Endothelial cell of umbilical vein (primary cell): ENCODE measurements around the gene PTPRK. TPM values are rescaled to one million over a fixed set of nuclear protein-coding genes. Genes with fewer than 3 reads are reported as not detected.

ENCODE experiments used
- BruUV-seq: library from RNA; stranded (reverse); fragments of 400-500 nt; replicated peaks from 2 replicates; lab custom pipeline; 2021; lab: Mats Ljungman, UMichigan
- CTCF ChIA-PET: fragments of 300-600, 350-600 bp; sonication (Branson Sonifier 250); formaldehyde crosslinking; loops from one replicate; lab custom pipeline; 2021; ENCODE audit warnings: antibody characterized with exemption, inconsistent platforms; lab: Charles Lee
- POLR2A ChIA-PET: fragments of 300-600, 350-600 bp; sonication (Branson Sonifier 250); formaldehyde crosslinking; loops from one replicate; lab custom pipeline; 2021; ENCODE audit warnings: antibody characterized with exemption, inconsistent platforms; lab: Charles Lee
- DNase-seq: peaks from one replicate; pipeline ENCODE4 v3.0.0-alpha.2; 2011; ENCODE audit warnings: low read depth, low spot score
- FAIRE-seq: peaks from 2 replicates; lab custom pipeline; 2011; peaks lifted over from hg19 to GRCh38; lab: Jason Lieb, UNC
- H2AFZ ChIP-seq: 2 replicates; pipeline ENCODE4 v1.6.0; 2012; ENCODE audit warnings: low read depth, low read length, control low read depth, inconsistent platforms
- H3K27ac ChIP-seq: 2 replicates; pipeline ENCODE4 v1.5.1; 2011; ENCODE audit warnings: low read depth, mild to moderate bottlenecking, control low read depth, low read length, moderate library complexity; ENCODE audit not compliant: insufficient read depth
- H3K27me3 ChIP-seq, 2 experiments: 2 replicates each; pipeline versions ENCODE4 v1.6.0 to v1.6.1; 2011; ENCODE audit warnings: low read length in 2 of 2, mixed read lengths in 1 of 2; ENCODE audit not compliant: control insufficient read depth in 2 of 2, insufficient read depth in 2 of 2
- H3K36me3 ChIP-seq, 2 experiments: 2 replicates in 1 of 2; 3 replicates in 1 of 2; pipeline ENCODE4 v1.5.1; 2011; ENCODE audit warnings: low read length in 2 of 2, mild to moderate bottlenecking in 1 of 2, moderate library complexity in 1 of 2; ENCODE audit not compliant: control insufficient read depth in 2 of 2, insufficient read depth in 2 of 2; ENCODE audit errors: extremely low read depth in 1 of 2
- H3K4me1 ChIP-seq: 3 replicates; pipeline ENCODE4 v1.5.1; 2011; ENCODE audit warnings: mild to moderate bottlenecking, low read length; ENCODE audit not compliant: control insufficient read depth, insufficient read depth; ENCODE audit errors: extremely low read depth
- H3K4me2 ChIP-seq: 2 replicates; pipeline ENCODE4 v1.6.1; 2011; ENCODE audit warnings: low read length, control low read depth, mixed read lengths; ENCODE audit not compliant: insufficient read depth
- H3K4me3 ChIP-seq, 3 experiments: fragments of 200-600 bp in 1 of 3; sonication (generic), shearing (Covaris generic) in 1 of 3; replicated peaks in 1 of 3; 2 replicates each; pipeline ENCODE4 v1.5.1; 2011 to 2016; ENCODE audit warnings: control low read depth in 3 of 3, low read length in 3 of 3, mild to moderate bottlenecking in 2 of 3, inconsistent platforms in 1 of 3, low read depth in 1 of 3, moderate library complexity in 1 of 3; ENCODE audit not compliant: insufficient read depth in 1 of 3
- H3K79me2 ChIP-seq: 2 replicates; pipeline ENCODE4 v1.6.0; 2012; ENCODE audit warnings: low read length, inconsistent platforms; ENCODE audit not compliant: control insufficient read depth, insufficient read depth
- H3K9ac ChIP-seq: replicated peaks from 2 replicates; pipeline ENCODE3; 2011; ENCODE audit warnings: low read length, control low read depth; ENCODE audit not compliant: insufficient read depth; ENCODE audit errors: extremely low read depth
- H3K9me1 ChIP-seq: replicated peaks from 3 replicates; pipeline ENCODE4 v1.6.0; 2011; ENCODE audit warnings: mild to moderate bottlenecking, low read length; ENCODE audit not compliant: control insufficient read depth, insufficient read depth; ENCODE audit errors: extremely low read depth
- H3K9me3 ChIP-seq: replicated peaks from 2 replicates; pipeline ENCODE4 v1.5.1; 2012; ENCODE audit warnings: low read length, inconsistent platforms; ENCODE audit not compliant: control insufficient read depth, insufficient read depth
- H4K20me1 ChIP-seq: replicated peaks from 2 replicates; pipeline ENCODE3; 2011; ENCODE audit warnings: mild to moderate bottlenecking, low read length; ENCODE audit not compliant: control insufficient read depth, insufficient read depth; ENCODE audit errors: extremely low read depth
- CTCF ChIP-seq, 2 donors: IDR thresholded peaks; 1 replicate in 1 of 2; 2 replicates in 1 of 2; pipeline ENCODE4 v1.5.1; 2011; ENCODE audit warnings: low read length in 2 of 2, mild to moderate bottlenecking in 2 of 2, moderate library complexity in 2 of 2, control low read depth in 1 of 2, inconsistent platforms in 1 of 2, low read depth in 1 of 2; ENCODE audit not compliant: insufficient read depth in 1 of 2; ENCODE audit errors: extremely low read depth in 1 of 2
- EZH2 ChIP-seq: IDR thresholded peaks from 2 replicates; pipeline ENCODE4 v1.6.1; 2012; ENCODE audit warnings: borderline replicate concordance, low read depth, mild to moderate bottlenecking, moderate library complexity, low read length, inconsistent platforms; ENCODE audit not compliant: severe bottlenecking
- dilution Hi-C: fragments of 300-500 bp; cut with MboI; formaldehyde crosslinking; loops from one replicate; pipeline ENCODE4 v1.15.0; 2019; ENCODE audit warnings: low sequenced_read_pairs; ENCODE audit not compliant: extremely low pct_ligation_motif_present
- intact Hi-C: fragments of 100-400 bp; cut with micrococcal nuclease; formaldehyde crosslinking; loops from one replicate; pipeline ENCODE4 v1.10.0; 2022
- polyA plus RNA-seq, 4 experiments: library from polyadenylated mRNA; depleted of rRNA in 3 of 4; stranded (reverse) in 3 of 4; unstranded in 1 of 4; fragments of >200 nt; gene quantifications; 2 replicates each; pipeline versions ENCODE4 v1.2.1 to v1.2.3, GENCODE V29; 2011 to 2012; ENCODE audit warnings: missing spikeins in 1 of 4
- total RNA-seq: library from RNA; stranded (reverse); gene quantifications from 2 replicates; pipeline ENCODE4 v1.2.3, GENCODE V29; 2021

PTPRK gene
- total and polyA plus RNA-seq, 2 donors (not counting 3 experiments of a cell fraction or from before 2014, with no cell fraction given): 15.2 to 74.0 TPM

- no peak for FAIRE-seq
- TF ChIP-seq EZH2: no peak
- TF ChIP-seq CTCF (IDR thresholded peaks at IDR 0.05; ENCODE audit: extremely low read depth in 1 of 2, insufficient read depth in 1 of 2, low read depth in 1 of 2, low read length in 2 of 2): no peak
- ChIA-PET POLR2A (no interaction called here), CTCF (interaction anchor here (1.5 kb wide), 1 partner anchor 15 kb away, joined by 4 read pairs; no protein-coding TSS in a partner anchor)
- intact Hi-C loops (no loop called here), dilution Hi-C loops (no loop called here)
- no peaks in the 10 kb centered on the region for H3K9me3 ChIP-seq
- peaks cover 2% of the 10 kb centered on the region for H4K20me1 ChIP-seq
- no peak overlapping the region for H3K4me3 ChIP-seq
- H3K4me1 ChIP-seq: no peaks in the 10 kb centered on the region
- H3K36me3 ChIP-seq: no peaks in the 10 kb centered on the region
- no peak overlapping the region for H2AFZ ChIP-seq
- no peak overlapping the region for H3K9ac ChIP-seq
- H3K79me2 ChIP-seq: peaks cover 2% of the 10 kb centered on the region
- no peaks in the 10 kb centered on the region for H3K9me1 ChIP-seq
- no peaks in the 10 kb centered on the region for H3K27me3 ChIP-seq
- BruUV-seq: no TSS peak
- DNase-seq: no peak
- no peak overlapping the region for H3K27ac ChIP-seq
- H3K4me2 ChIP-seq: no peak overlapping the region
Measured at GRCh38 chr6:128252341-128253176, 267.8 kb downstream of the PTPRK start.
